Esophagus muscularis mucosa (tissue), 4 donors: ENCODE data around the gene BSN. TPM values are rescaled to one million over a fixed set of nuclear protein-coding genes. Genes with fewer than 3 reads are reported as not detected.

Experiments used
- DNase-seq: peaks from one replicate; pipeline ENCODE4 v3.0.0-alpha.2; 2017; ENCODE audit errors: extremely low spot score
- H3K27ac ChIP-seq, 4 donors: fragments of 200-600 bp; sonication (generic); replicated peaks in 1 of 4; 1 replicate in 3 of 4; 2 replicates in 1 of 4; pipeline ENCODE4 v1.5.1; 2016 to 2019; ENCODE audit warnings: mild to moderate bottlenecking in 1 of 4
- H3K27me3 ChIP-seq, 4 donors: fragments of 200-600 bp; sonication (generic); one replicate each; pipeline versions ENCODE4 v1.5.1 to v1.6.0; 2016 to 2019
- H3K36me3 ChIP-seq, 4 donors: fragments of 200-600 bp; sonication (generic); one replicate each; pipeline ENCODE4 v1.5.1; 2016 to 2019
- H3K4me1 ChIP-seq, 4 donors: fragments of 200-600 bp; sonication (generic); one replicate each; pipeline ENCODE4 v1.5.1; 2016 to 2019
- H3K4me3 ChIP-seq, 4 donors: fragments of 200-600 bp; sonication (generic); 1 replicate in 2 of 4; 2 replicates in 2 of 4; pipeline ENCODE4 v1.5.1; 2016 to 2019; ENCODE audit warnings: mild to moderate bottlenecking in 4 of 4, moderate library complexity in 1 of 4
- H3K9me3 ChIP-seq, 4 donors: fragments of 200-600 bp; sonication (generic); 1 replicate in 3 of 4; 2 replicates in 1 of 4; pipeline ENCODE4 v1.5.1; 2016 to 2019
- CTCF ChIP-seq, 3 experiments: fragments of 200-600 bp in 2 of 3; fragments of 450-650 bp in 1 of 3; sonication (generic) in 2 of 3; IDR thresholded peaks; one replicate each; pipeline ENCODE4 v1.5.1; 2017 to 2019; ENCODE audit warnings: antibody characterized with exemption in 3 of 3, mild to moderate bottlenecking in 2 of 3, moderate library complexity in 1 of 3
- EP300 ChIP-seq: sonication (generic); formaldehyde crosslinking; IDR thresholded peaks from one replicate; pipeline ENCODE4 v1.6.1; 2017; ENCODE audit warnings: antibody characterized with exemption
- POLR2A ChIP-seq: fragments of 450-650 bp; IDR thresholded peaks from one replicate; pipeline ENCODE4 v1.6.1; 2017; ENCODE audit warnings: antibody characterized with exemption, moderate library complexity, mild to moderate bottlenecking, low read depth
- POLR2AphosphoS5 ChIP-seq, 2 donors: sonication (generic); formaldehyde crosslinking; IDR thresholded peaks; one replicate each; pipeline ENCODE4 v1.6.1; 2017; ENCODE audit warnings: antibody characterized with exemption in 2 of 2
- WGBS: methylation state at CpG from one replicate; pipeline ENCODE4 v1.1.5; 2018; 5-methylcytosine and 5-hydroxymethylcytosine counted together
- intact Hi-C: fragments of 100-400 bp; cut with DNase I; formaldehyde crosslinking; loops from one replicate; pipeline ENCODE4 v1.15.1; 2023
- total RNA-seq, 4 donors: library from RNA; depleted of rRNA; stranded (reverse); fragments of >200 nt; gene quantifications; one replicate each; pipeline versions ENCODE4 v1.1.0 to v1.2.1, GENCODE V29; 2016

BSN gene
- total RNA-seq, 4 donors from 2014 or later: 0.42 to 1.7 (median 0.78) TPM

GRCh38 chr3:49714728-49715550, 160.7 kb downstream of the BSN start:
- Histone ChIP-seq H3K4me3 (no peak overlapping the region), H3K27ac (no peak overlapping the region), H3K36me3 (peaks cover 6 to 70% (median 47%) of the 10 kb centered on the region in 4 donors), H3K9me3 (no peaks in the 10 kb centered on the region), H3K4me1 (peaks cover 13 to 19% (median 18%) of the 10 kb centered on the region in 4 donors), H3K27me3 (no peaks in the 10 kb centered on the region)
- TF ChIP-seq POLR2AphosphoS5 (IDR thresholded peaks at IDR 0.05) (no peak), POLR2A (no peak), EP300 (no peak), CTCF (IDR thresholded peaks at IDR 0.05) (no peak)
- intact Hi-C loops: no loop called here
- 97% methylated on average over 6 of the region's 13 CpGs for WGBS
- DNase-seq: no peak

GRCh38 chr3:49715611-49716121, 161.4 kb downstream of the BSN start:
- Histone ChIP-seq H3K27ac (no peak overlapping the region), H3K36me3 (peaks cover 6 to 70% (median 51%) of the 10 kb centered on the region in 4 donors)

GRCh38 chr3:49716169-49716568, 161.9 kb downstream of the BSN start:
- H3K9me3 ChIP-seq: no peaks in the 10 kb centered on the region
- intact Hi-C loops: no loop called here
- H3K4me3 ChIP-seq: no peak overlapping the region
- DNase-seq: no peak
- peaks cover 16 to 27% (median 25%) of the 10 kb centered on the region in 4 donors for H3K4me1 ChIP-seq
- TF ChIP-seq POLR2AphosphoS5 (IDR thresholded peaks at IDR 0.05): no peak
- no peaks in the 10 kb centered on the region for H3K27me3 ChIP-seq
- peaks cover 6 to 70% (median 55%) of the 10 kb centered on the region in 4 donors for H3K36me3 ChIP-seq
- H3K27ac ChIP-seq: no peak overlapping the region
- 94% methylated on average over 3 of the region's 7 CpGs for WGBS

More at GRCh38 chr3:49715611-49716121, 161.4 kb downstream of the BSN start:
- Histone ChIP-seq H3K4me3 (no peak overlapping the region), H3K4me1 (peaks cover 16 to 26% (median 25%) of the 10 kb centered on the region in 4 donors), H3K9me3 (no peaks in the 10 kb centered on the region), H3K27me3 (no peaks in the 10 kb centered on the region)
- 95% methylated on average over 9 of the region's 13 CpGs for WGBS
- intact Hi-C loops: no loop called here
- no peak for DNase-seq
- TF ChIP-seq POLR2A: no peak
- TF ChIP-seq CTCF (IDR thresholded peaks at IDR 0.05): no peak
- no peak for TF ChIP-seq POLR2AphosphoS5 (IDR thresholded peaks at IDR 0.05)
- TF ChIP-seq EP300: no peak

GRCh38 chr3:49716691-49717210, 162.5 kb downstream of the BSN start:
- H3K27ac ChIP-seq: no peak overlapping the region
- H3K4me1 ChIP-seq: peaks cover 16 to 29% (median 26%) of the 10 kb centered on the region in 4 donors
- no peak for DNase-seq
- H3K4me3 ChIP-seq: no peak overlapping the region
- intact Hi-C loops: no loop called here
- TF ChIP-seq POLR2A (no peak), CTCF (IDR thresholded peaks at IDR 0.05) (no peak), EP300 (no peak), POLR2AphosphoS5 (IDR thresholded peaks at IDR 0.05) (no peak)
- no peaks in the 10 kb centered on the region for H3K27me3 ChIP-seq
- no peaks in the 10 kb centered on the region for H3K9me3 ChIP-seq
- no CpG with 5 or more reads among the region's 16 CpGs for WGBS
- peaks cover 6 to 70% (median 56%) of the 10 kb centered on the region in 4 donors for H3K36me3 ChIP-seq

- H3K9me3 ChIP-seq: no peaks in the 10 kb centered on the region
- 72% methylated on average over 12 of the region's 14 CpGs for WGBS
- no peak for TF ChIP-seq POLR2AphosphoS5 (IDR thresholded peaks at IDR 0.05)
- no peak for TF ChIP-seq POLR2A
- no peak for TF ChIP-seq CTCF (IDR thresholded peaks at IDR 0.05)
- TF ChIP-seq EP300: no peak
- H3K27ac ChIP-seq: no peak overlapping the region
- no peak overlapping the region for H3K4me3 ChIP-seq
- H3K36me3 ChIP-seq: peaks cover 6 to 70% (median 59%) of the 10 kb centered on the region in 4 donors
- DNase-seq: no peak
- intact Hi-C loops: no loop called here
- peaks cover 17 to 35% (median 31%) of the 10 kb centered on the region in 4 donors for H3K4me1 ChIP-seq
- H3K27me3 ChIP-seq: no peaks in the 10 kb centered on the region
These were observed 163.1 kb downstream of the BSN start for GRCh38 chr3:49717211-49717958.
